CD4-positive, alpha-beta T cell (primary cell): ENCODE measurements around the gene MINDY4B. TPM values are rescaled to one million over a fixed set of nuclear protein-coding genes. Genes with fewer than 3 reads are reported as not detected.

Experiments used
- ATAC-seq: fragments of 200-7000 bp; cut with Tn5 transposase; one replicate; pipeline ENCODE4 v1.10.0; 2022; ENCODE audit warnings: mild to moderate bottlenecking; ENCODE audit not compliant: poor library complexity
- CTCF ChIA-PET: fragments of 350-600 bp; sonication (Branson Sonifier 250); formaldehyde crosslinking; loops from one replicate; lab custom pipeline; 2021; ENCODE audit warnings: antibody characterized with exemption, inconsistent platforms; lab: Charles Lee
- POLR2A ChIA-PET: fragments of 350-600 bp; sonication (Branson Sonifier 250); formaldehyde crosslinking; loops from one replicate; lab custom pipeline; 2021; ENCODE audit warnings: antibody characterized with exemption, inconsistent platforms; lab: Charles Lee
- DNase-seq, 14 experiments: peaks; one replicate each; pipeline ENCODE4 v3.0.0-alpha.2; 2013 to 2020; ENCODE audit warnings: mixed read lengths in 2 of 14
- H3K27ac ChIP-seq, 2 donors: one replicate each; pipeline versions ENCODE4 v1.5.1 to v1.7.0; 2013; ENCODE audit warnings: low read length in 2 of 2, low read depth in 1 of 2, mild to moderate bottlenecking in 1 of 2
- H3K27me3 ChIP-seq, 2 experiments: 1 replicate in 1 of 2; 2 replicates in 1 of 2; pipeline versions ENCODE4 v1.6.1 to v1.7.0; 2013; ENCODE audit warnings: low read length in 2 of 2, control low read depth in 1 of 2, mild to moderate bottlenecking in 1 of 2, moderate library complexity in 1 of 2; ENCODE audit not compliant: insufficient read depth in 2 of 2, control insufficient read depth in 1 of 2
- H3K36me3 ChIP-seq: one replicate; pipeline ENCODE4 v1.6.1; 2013; ENCODE audit warnings: low read length, control low read depth; ENCODE audit not compliant: insufficient read depth
- H3K4me1 ChIP-seq: one replicate; pipeline ENCODE4 v1.6.1; 2013; ENCODE audit warnings: low read length, control low read depth; ENCODE audit not compliant: insufficient read depth
- H3K4me3 ChIP-seq: one replicate; pipeline ENCODE4 v1.5.1; 2013; ENCODE audit warnings: mild to moderate bottlenecking, low read length, moderate library complexity
- H3K9me3 ChIP-seq, 2 experiments: 1 replicate in 1 of 2; 2 replicates in 1 of 2; pipeline versions ENCODE4 v1.6.1 to v1.7.0; 2013; ENCODE audit warnings: low read length in 2 of 2, mild to moderate bottlenecking in 2 of 2, control low read depth in 1 of 2, moderate library complexity in 1 of 2; ENCODE audit not compliant: control insufficient read depth in 1 of 2, insufficient read depth in 1 of 2
- H3K27ac Mint-ChIP-seq: one replicate; pipeline ENCODE4 v1.8.0; 2020; ENCODE audit warnings: mixed read lengths
- H3K27me3 Mint-ChIP-seq: one replicate; pipeline ENCODE4 v1.8.0; 2021; ENCODE audit warnings: mixed read lengths
- H3K36me3 Mint-ChIP-seq: one replicate; pipeline ENCODE4 v1.8.0; 2021; ENCODE audit warnings: low read depth, mixed read lengths
- H3K4me1 Mint-ChIP-seq: one replicate; pipeline ENCODE4 v1.8.0; 2021; ENCODE audit warnings: low read depth, mixed read lengths
- H3K4me3 Mint-ChIP-seq: one replicate; pipeline ENCODE4 v1.8.0; 2020; ENCODE audit warnings: mild to moderate bottlenecking, mixed read lengths
- H3K9me3 Mint-ChIP-seq: one replicate; pipeline ENCODE4 v1.8.0; 2020; ENCODE audit warnings: mixed read lengths
- CTCF ChIP-seq: fragments of 200-600 bp; IDR thresholded peaks from one replicate; pipeline ENCODE4 v1.8.0; 2022; ENCODE audit warnings: antibody characterized with exemption, mild to moderate bottlenecking
- intact Hi-C, 2 experiments: fragments of 100-400 bp; cut with DNase I in 1 of 2; cut with micrococcal nuclease in 1 of 2; formaldehyde crosslinking; loops; one replicate each; pipeline versions ENCODE4 v1.15.1 to v1.9.0; 2023 to 2025; cut with DNase I, micrococcal nuclease
- total RNA-seq, 174 experiments: library from RNA in 2 of 174; stranded (reverse) in 2 of 174; gene quantifications; one replicate each; pipeline ENCODE4 v1.2.3 and lab custom pipeline; 2021 to 2026

MINDY4B gene
- total RNA-seq, 2 experiments from 2014 or later: not detected

GRCh38 chr3:150921209-150921608 is 16.0 kb upstream of the MINDY4B start:
- ATAC-seq (no peak), DNase-seq (no peak)
- CTCF ChIA-PET: no interaction called here
- H3K4me3 Mint-ChIP-seq: no peak overlapping the region
- H3K36me3 Mint-ChIP-seq: no peaks in the 10 kb centered on the region
- Histone ChIP-seq H3K27ac (no peak overlapping the region), H3K4me1 (peaks cover 8% of the 10 kb centered on the region), H3K27me3 (peaks cover 4 to 11% of the 10 kb centered on the region in 2 experiments), H3K9me3 (no peaks in the 10 kb centered on the region), H3K36me3 (no peaks in the 10 kb centered on the region), H3K4me3 (no peak overlapping the region)
- POLR2A ChIA-PET: no interaction called here
- H3K4me1 Mint-ChIP-seq: peaks cover 8% of the 10 kb centered on the region
- peaks cover 19% of the 10 kb centered on the region for H3K27me3 Mint-ChIP-seq
- intact Hi-C loops: loop anchor here in 1 of 2 experiments (10.0 kb wide), 1 partner anchor 364 kb away; no protein-coding TSS in a partner anchor
- no peaks in the 10 kb centered on the region for H3K9me3 Mint-ChIP-seq
- no peak overlapping the region for H3K27ac Mint-ChIP-seq
- no peak for TF ChIP-seq CTCF

DNA sequence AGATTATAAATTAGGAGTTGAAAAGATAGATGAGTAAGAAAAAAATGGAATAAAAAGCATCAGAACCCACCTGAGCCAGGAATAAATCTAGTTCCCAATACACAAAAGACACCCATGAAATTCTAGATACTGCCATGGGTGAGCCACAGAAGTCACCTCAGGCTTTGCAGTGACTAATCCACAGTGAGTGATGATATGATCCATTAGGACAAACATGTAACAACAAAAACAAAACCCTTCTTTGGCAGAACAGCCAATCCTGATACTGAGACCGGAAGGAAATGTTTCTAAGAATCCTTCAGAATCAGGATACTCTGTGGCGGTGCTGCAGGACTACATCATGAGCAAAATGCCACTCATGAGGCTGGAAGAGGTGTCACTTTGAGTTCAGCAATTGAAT is 15.0 kb upstream of the MINDY4B start:
- no peak for TF ChIP-seq CTCF
- Histone ChIP-seq H3K4me3 (no peak overlapping the region), H3K27ac (no peak overlapping the region), H3K36me3 (no peaks in the 10 kb centered on the region), H3K4me1 (no peaks in the 10 kb centered on the region), H3K9me3 (no peaks in the 10 kb centered on the region), H3K27me3 (peaks cover 4 to 6% of the 10 kb centered on the region in 2 experiments)
- ChIA-PET POLR2A (no interaction called here), CTCF (no interaction called here)
- no peak overlapping the region for H3K27ac Mint-ChIP-seq
- intact Hi-C loops: loop anchor here in 1 of 2 experiments (10.0 kb wide), 1 partner anchor 365 kb away; no protein-coding TSS in a partner anchor
- H3K36me3 Mint-ChIP-seq: no peaks in the 10 kb centered on the region
- no peak for ATAC-seq
- peaks cover 12% of the 10 kb centered on the region for H3K27me3 Mint-ChIP-seq
- H3K9me3 Mint-ChIP-seq: no peaks in the 10 kb centered on the region
- H3K4me1 Mint-ChIP-seq: no peaks in the 10 kb centered on the region
- H3K4me3 Mint-ChIP-seq: no peak overlapping the region
- no peak for DNase-seq

GRCh38 chr3:150917951-150918350 is 12.7 kb upstream of the MINDY4B start:
- no peaks in the 10 kb centered on the region for H3K4me1 Mint-ChIP-seq
- Histone ChIP-seq H3K4me1 (no peaks in the 10 kb centered on the region), H3K27me3 (peaks cover 4% of the 10 kb centered on the region in 2 experiments), H3K9me3 (no peaks in the 10 kb centered on the region), H3K4me3 (no peak overlapping the region), H3K27ac (no peak overlapping the region), H3K36me3 (no peaks in the 10 kb centered on the region)
- no peaks in the 10 kb centered on the region for H3K9me3 Mint-ChIP-seq
- no peak for TF ChIP-seq CTCF
- peaks cover 7% of the 10 kb centered on the region for H3K27me3 Mint-ChIP-seq
- H3K36me3 Mint-ChIP-seq: no peaks in the 10 kb centered on the region
- H3K4me3 Mint-ChIP-seq: no peak overlapping the region
- no peak overlapping the region for H3K27ac Mint-ChIP-seq
- no peak for DNase-seq
- intact Hi-C loops: no loop called here
- POLR2A ChIA-PET: no interaction called here
- CTCF ChIA-PET: no interaction called here
- ATAC-seq: no peak
